ENCODE results near the gene SLC31A1.
"Not testable (repeated sequence)": the region's sequence is repeated elsewhere in the genome, so short reads cannot be mapped to it uniquely, and the experiment has no call there.

The SLC31A1 gene

DNA sequence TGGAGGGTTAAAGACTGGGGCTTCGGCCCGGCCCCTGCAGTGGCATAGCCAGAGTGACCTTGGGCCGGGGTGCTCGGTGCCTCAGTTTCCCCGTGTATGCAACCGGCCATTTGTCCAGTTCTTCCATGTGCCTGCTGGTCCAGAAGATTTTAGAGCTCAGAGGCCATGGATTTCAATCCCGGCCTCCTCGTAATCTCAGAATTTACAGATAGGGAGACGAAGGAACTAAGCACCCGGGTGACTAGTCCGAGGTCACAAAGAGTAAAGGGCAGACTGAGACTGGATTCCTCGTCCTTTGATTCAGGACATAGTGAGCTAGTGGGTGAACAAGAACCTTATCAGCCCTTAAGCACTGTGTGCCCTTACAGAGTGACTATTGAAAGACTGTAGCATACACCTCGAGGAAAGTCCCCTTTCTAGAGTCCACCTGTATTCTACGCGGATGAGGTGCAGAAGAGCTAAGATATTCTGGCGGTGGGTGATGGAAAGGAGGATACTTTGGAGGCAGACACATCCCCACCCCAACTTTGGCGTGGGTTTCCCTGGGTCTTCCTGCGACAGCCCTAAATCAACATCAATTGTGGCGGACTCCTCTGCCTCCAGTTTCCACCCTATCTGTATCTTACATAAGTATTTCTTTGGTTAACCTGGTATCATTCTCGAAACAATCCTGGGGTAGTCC lies 597 bp downstream of the SLC31A1 start:
- no peak for DNase-seq

DNA sequence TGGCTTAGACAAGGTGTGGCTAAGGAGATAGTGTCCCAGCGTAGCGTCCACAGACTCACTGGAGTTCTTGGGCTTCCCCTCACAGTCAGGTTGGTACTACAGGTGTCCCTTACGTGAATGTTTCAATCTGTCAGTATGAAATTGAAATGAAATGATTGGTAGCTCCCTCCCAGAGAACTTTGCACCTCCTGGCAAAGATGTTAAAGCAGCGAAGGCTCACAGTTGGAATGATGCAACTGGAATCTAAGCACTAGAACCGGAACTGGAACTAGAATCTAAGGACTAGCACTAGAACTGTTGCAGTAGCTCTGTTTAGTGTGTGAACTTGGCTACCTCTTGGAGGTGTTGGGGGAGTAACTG lies 1.1 kb downstream of the SLC31A1 start:
- no peak for DNase-seq

DNA sequence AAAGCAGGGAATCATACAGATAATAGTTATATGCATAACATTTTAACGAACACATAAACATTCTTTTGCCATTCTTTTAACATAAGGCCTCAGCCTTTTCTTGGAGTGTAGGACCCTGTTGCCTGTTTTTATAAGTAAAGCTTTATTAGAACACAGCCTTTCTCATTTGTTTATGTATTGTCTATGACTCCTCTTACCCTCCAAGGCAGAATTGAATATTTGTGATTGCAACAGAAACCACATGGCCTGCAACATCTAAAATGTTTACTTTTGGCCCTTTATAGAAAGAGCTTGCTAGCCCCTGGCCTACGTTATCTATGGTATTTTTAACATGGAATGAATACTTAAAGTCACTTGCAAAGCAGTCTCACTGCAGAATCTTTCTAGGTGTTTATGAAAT lies 2.6 kb downstream of the SLC31A1 start:
- DNase-seq = no peak

DNA sequence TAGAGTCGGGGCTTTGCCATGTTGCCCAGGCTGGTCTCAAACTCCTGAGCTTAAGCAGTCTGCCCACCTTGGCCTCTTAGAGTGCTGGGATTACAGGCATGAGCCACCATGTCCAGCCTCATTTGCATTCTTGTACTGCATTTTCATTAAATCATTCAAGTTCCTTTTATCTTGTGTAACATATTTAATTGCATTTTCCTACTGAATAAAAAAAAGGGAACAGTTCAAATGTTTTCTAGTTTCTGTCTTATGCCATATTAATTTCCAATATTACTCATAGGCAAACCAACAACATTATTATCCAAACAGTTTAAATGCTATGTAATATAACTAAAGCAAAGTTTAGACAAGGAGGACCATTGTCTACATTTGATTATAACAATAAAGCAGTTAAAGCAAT lies 6.1 kb downstream of the SLC31A1 start:
- no peak for DNase-seq

DNA sequence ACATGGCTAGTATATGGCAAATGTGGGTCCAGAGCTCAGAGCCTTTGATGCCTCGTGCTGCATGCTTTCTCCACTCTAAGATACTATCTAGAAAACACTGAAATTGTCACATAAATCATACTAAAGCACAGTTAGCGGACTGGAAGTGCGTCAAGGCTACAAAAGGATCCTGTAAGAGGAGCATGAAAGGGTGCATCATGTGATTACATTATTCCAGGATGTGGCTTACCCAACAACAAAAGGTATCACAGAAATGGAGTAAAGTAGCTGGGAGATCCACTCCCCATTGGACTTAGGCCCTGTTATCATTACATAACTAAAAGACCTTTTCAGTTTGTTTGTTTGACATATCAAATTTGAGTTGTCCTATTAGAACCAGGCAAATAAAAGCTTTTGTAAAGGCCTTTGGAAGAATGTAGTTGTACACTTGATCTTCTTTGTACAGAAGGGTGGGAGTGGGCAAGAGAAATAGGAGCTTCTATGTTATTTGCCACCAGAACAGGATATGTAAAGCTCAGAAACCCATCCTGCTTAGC lies 6.9 kb downstream of the SLC31A1 start:
- no peak for DNase-seq

DNA sequence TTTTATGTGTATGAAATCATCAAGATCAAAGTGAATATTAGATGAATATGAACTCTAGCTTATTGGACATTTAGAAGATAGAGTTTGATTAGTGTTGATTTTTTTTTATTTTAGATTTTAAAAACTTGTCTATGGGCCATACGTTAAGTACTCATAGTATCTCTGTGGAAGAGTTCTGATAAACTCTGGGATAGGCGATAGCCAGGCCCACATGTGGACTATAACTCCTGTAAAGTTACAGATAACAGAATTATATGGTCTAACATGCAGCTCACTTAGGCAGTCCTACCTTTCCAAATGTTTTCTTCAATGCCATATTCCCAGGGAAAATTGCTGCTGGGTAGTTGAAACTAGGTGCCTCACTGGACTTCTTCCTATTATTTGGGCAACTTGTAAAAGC lies 10.4 kb downstream of the SLC31A1 start:
- DNase-seq = no peak

DNA sequence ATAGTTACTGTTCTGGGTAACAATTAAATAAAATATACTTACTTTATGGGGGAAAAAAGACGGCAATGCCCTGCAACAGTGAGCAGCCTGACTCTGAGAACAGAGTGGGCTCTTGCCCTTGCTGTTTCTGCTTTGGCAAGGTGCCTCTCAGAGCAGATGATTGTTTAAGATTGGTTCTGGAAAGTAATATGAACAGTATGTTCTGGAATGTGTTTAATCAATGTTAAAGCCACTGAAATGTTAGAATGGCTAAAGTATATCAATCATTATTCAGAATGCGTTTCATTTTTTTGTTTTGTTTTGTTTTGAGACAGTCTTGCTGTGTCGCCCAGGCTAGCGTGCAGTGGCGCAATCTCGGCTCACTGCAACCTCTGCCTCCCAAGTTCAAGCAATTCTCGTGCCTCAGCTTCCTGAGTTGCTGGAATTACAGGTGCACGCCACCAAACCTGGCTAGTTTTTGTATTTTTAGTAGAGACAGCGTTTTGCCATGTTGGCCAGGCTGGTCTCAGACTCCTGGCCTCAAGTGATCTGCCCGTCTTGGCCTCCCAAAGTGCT lies 14.4 kb downstream of the SLC31A1 start:
- not testable (repeated sequence) for DNase-seq

DNA sequence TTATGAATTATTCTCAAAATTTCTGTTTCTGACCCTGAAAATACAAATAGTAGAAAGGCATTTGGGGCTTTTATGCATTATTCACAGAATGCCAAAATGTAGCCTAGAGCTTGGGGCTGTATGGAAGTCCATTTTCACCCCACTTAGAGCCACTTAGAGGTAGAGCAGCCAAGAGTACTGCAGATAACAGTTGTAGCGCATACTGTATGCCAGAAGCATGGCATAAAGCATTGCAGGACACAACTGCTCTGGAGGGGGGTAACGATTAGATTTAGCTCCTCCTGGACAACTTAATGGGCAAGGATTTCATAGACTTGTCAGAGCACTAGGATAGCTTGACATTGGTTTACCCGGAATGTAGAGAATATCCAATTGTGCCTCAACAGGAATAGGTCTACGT lies 15.7 kb downstream of the SLC31A1 start:
- DNase-seq = no peak

DNA sequence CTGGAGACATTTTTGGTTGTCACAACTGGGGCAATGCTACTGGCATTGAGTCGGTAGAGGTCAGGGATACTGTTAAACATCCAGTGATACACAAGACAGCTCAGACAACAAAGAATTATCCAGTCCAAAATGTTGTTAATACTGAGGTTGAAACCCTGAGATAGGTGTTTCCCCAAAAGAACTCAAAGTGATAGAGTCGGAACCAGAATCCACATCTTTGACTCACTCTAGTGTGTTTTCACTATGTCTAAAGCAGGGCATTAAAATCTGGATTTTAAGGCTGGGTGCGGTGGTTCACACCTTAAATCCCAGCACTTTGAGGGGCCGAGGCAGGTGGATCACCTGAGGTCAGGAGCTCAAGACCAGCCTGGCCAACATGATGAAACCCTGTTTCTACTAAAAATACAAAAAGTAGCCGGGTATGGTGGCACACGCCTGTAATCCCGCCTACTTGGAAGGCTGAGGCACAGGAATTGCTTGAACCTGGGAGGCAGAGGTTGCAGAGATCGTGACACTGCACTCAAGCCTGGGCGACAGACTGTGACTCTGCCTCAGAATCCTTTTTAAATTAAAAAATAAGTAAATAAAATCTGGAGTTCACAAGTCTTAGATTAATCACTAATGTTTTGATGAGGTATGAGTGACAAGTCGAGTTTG lies 17.0 kb downstream of the SLC31A1 start:
- no peak for DNase-seq

DNA sequence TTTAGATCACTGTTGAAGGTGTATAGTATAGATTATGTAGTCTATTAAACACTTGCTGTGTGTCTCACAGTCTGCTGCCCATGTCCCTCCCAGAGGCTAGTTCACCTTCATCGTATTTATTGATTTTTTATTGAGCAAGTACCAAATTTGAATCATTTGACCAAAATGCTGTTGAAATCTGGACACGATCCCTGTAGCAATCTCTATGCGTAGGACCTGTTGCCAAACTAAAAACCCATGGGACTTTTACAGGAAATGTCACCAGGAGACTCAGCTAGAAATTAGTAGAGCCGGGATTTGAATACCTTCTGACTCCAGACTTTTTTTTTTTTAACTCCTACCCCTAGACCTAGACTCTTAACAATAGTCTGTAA lies 17.5 kb downstream of the SLC31A1 start:
- no peak for DNase-seq

DNA sequence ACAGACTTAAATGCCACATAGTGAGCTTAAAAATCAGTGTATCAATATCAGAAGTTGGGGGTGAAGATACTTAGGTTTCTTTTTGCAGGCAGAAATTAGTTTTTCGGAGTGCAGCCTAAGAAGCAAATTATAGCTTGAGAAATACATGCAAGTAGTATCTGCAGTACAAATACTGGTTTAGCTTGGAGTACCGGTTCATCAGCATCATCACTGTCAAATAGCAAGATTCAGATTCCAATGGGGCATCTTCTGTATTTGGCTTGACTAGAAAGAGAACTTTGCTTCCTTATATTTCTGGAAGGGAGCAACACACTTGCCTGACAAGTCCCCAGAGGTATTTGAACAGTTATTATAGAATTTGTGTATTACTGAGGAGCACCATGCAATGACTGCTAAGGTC lies 19.8 kb downstream of the SLC31A1 start:
- no peak for DNase-seq

DNA sequence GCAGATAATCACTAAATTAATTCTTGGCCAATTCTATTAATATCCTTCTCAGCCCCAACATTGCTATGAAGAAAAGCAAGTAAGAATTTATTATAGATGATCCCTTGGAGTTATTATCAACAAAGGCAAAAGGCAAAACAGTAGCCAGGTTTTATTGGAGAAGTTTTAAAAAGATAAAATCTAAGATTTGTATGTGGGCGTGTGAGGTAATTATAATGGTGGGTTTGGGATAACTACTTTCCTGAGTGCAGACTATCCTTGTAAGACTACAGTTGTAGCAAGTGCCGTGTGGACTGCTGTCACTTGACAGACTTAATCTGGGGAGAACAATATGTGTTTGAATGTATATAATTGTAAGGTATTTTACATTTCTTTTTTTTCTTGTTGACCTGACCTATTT lies 23.2 kb downstream of the SLC31A1 start:
- no peak for DNase-seq

DNA sequence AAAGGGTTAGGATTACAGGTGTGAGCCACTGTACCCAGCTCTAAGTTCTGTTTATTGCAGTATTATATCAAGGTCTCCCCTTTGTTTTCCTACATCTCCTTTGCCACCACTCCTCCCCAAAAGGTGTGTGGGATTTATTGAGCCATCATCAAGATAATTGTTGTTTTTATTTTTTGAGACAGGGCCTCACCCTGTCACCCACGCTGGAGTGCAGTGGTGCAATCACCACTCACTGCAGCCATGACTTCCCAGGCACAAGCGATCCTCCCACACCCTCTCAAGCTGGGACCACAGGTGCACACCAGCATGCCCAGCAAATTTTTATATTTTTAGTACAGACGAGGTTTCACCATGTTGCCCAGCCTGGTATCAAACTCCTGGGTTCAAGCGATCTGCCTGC lies 24.6 kb downstream of the SLC31A1 start:
- DNase-seq = no peak

DNA sequence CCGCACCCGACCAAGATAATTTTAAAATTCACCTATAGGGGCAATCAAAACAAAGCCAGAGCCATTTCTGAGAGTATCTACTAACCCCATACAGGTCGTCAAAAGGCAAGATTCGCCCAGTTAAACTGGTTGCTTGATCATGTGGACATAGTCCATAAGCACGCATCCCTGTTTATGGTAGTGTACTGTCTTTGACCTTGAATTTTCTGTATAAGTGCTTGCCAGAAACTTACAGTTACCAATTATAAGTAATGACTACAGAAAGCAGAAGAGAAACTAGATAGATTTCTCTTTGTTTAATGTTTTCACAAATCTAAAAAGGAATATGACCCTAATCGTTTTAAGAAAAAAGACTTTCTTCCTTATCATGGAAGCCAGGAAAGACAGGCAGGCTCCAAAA lies 25.6 kb downstream of the SLC31A1 start:
- no peak for DNase-seq

DNA sequence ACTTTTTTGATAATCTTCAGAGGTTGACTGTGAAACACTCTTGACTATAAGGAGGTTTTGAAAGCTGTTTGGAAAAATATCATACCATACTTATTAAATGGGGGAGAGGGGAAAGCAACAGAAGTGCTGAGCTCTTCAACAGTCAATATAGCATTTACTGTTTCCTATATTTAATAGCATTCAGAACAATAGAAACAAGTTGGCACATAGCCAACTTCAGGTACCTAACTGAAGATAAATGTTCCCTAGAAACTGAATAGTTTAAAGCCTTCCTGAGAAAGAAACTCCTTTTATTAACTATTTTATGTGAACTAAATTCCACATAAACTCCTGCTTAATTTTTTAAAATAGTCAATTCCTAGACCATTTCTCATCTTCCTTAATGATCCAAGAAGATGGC lies 26.3 kb downstream of the SLC31A1 start:
- DNase-seq = no peak

DNA sequence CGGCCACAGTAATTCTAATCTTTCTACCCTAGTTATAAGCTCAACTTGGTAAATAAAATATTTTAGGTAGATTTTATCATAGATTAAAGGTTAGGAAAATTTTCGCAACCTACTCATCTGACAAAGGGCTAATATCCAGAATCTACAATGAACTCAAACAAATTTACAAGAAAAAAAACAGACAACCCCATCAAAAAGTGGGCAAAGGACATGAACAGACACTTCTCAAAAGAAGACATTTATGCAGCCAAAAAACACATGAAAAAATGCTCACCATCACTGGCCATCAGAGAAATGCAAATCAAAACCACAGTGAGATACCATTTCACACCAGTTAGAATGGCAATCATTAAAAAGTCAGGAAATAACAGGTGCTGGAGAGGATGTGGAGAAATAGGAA lies 28.3 kb downstream of the SLC31A1 start:
- not testable (repeated sequence) for DNase-seq

DNA sequence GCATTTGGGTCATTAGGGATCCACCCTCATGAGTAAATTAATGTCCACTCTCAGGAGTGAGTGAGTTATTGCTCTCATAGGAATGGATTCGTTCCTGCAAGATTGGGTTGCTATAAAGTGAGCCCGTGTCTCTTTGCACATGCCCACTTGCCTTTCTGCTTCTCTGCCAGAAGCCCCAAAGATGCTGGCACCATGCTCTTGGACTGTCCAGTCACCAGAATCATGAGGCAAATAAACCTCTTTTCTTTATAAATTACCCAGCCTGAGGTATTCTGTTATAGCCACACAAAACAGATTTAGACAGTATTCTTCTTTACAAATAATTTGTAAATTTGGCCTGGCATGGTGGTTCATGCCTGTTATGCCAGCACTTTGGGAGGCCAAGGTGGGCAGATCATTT lies 29.5 kb downstream of the SLC31A1 start:
- DNase-seq = no peak

DNA sequence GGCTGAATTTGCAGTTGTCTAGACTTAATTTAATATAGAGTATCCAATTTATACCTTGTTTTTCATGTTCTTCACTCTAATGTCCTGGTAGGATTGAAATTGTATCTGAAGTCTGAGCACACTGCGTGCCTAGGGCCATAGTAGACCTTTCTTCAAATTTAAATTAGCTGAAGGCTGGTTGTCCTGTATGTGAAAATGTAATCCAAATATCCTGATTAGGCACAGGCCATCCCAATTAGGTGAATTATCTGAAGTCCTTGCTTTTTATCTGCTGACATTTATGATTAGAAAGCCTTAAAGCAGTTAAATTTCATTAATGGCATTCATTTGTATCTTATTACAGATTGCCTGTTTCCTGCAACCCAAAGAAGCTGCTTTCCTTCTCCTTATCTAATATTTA lies 33.6 kb downstream of the SLC31A1 start:
- no peak for DNase-seq

DNA sequence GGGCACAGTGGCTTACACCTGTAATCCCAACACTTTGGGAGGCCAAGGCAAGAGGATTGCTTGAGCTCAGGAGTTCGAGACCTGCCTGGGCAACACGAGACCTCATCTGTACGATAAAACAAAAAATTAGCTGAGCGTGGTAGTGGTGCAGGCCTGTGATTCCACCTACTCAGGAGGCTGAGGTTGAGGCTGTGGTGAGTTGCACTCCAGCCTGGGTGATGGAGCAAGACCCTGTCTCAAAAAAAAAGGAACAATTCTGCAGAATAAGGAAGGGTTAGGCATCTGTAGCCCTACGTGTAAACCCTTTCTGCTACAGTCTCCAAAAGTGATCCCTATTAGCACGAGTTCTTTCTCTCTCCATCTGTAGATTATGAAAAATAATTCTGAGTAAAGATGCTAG lies 34.1 kb downstream of the SLC31A1 start:
- no peak for DNase-seq

DNA sequence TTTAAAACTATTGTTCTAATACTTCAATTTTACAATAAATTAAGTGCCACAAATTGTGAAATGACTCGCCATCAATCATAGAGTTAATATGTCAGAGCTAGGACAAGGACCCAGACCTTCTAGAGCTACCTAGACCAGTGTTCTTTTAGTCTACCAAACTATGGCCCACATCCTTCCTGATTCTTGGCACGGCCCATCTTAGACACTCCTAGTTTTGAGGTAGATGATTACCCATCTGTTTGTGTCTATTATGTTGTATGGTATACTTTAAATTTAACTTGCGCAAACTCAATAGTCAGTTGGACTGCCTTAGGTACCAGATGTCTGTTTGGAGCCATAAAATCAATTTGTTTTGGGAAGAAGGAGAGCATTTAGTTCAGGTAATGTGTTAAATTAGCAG lies 36.5 kb downstream of the SLC31A1 start:
- DNase-seq = no peak

DNA sequence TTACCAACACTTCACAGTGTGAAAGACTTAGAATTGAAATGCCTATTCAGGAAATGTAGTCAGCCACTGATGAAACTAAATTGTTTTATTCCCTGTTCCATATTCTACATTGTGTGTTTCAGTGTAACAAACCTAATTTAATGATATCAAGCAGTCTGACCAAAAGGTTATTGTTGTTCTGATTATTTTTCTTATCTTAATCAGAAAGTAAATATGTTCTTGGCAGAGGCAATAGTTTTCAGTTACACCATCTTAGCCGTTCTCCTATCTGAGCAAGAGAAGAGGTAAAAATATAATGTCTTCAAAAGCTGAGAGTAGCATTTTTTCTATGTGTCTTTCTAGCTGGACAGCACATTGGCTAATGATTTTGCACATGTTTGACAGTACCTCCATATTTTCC lies 36.9 kb downstream of the SLC31A1 start:
- DNase-seq = no peak

DNA sequence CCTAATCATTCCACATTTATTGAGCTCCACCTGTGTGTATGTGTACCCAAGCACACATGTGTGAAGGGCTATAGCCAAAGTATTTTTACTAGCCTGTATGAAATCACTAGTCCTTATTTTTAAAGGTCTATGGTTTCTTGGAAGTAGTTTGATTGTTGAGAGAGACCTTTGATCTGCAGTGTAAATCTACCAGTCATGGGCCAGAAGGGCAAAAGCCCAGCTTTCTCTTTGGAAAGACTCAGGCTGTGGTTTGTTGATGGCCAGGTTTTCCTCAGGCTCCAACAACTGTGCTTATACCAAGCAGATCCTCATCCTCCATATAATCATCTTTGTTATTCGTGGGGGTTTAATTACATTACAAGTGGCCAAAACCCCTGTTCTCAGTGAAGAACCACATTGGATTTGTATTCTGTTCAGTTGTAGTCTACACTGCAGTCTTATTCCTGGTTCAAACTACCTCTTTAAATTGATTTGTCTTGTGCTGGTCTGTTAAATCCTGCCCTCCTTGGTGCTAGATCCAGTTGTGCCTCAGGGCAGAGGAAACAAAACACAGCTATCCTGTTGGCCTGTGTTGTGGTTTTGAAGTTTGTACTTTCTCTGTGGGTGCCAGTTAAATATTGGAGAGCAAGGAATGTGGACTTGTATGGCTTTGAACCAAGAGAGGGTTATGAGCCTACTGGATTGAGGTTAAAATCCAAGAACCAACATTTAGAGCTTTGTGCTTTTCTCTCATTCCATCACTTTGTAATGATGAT lies 40.8 kb downstream of the SLC31A1 start:
- no peak for DNase-seq

DNA sequence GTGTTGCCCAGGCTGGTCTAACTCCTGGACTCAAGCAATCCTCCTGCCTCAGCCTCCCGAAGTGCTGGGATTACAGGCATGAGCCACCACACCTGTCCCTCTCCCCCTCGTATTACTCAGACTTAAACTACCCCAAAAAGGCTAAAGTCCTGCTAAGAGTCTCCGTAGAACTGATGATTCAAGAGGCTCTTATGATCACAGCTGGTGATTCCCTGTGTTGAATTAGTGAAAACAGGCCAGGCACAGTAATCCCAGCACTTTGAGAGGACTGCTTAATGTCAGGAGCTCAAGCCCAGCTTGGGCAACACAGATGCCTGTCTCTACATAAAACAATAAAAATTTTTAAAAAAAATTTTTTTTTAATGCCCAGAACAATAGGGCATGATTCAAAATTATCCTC lies 44.8 kb downstream of the SLC31A1 start:
- no peak for DNase-seq
